ENCODE results near the gene HORMAD2.

HORMAD2 gene

DNA sequence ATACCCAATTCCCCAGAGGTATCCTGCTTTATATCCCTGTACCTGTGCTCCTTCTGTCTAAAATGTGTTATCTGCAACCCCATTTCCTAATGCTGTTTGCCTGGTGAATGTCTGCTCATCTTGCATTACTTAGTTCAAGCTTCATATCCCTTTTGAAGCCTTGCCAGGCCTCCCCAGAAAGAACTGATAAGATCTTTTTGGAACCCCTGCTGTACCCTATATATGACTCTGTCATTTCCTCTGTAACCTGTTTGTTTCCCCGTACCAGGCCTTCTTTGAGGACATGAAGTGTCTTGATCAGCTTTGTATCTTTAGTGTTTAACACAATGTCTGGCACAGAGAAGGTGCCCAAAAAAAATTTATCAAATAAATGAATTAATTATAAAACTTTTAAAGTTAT is 88.7 kb downstream of the HORMAD2 start:
- peak in 1 of 5 experiments; percentile 77 for DNase-seq

DNA sequence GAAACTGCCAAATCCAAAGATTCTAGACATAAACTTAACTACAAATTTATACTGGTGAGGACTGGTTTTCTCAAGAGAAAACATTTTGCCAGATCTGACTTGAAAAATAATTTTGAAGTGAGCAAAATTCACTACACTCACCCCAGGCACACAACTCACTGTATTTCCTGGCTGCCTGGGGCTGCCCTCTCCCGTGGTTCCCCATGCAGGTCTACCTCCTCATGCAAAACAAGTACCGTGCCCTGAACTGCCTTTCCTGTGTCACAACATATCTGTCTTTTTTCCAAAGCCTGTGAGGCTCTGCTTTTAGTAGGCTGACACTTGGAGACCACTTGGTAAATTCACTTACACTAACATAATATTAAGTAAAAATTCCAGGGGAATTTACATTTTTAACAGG is 89.9 kb downstream of the HORMAD2 start:
- no peak for DNase-seq

DNA sequence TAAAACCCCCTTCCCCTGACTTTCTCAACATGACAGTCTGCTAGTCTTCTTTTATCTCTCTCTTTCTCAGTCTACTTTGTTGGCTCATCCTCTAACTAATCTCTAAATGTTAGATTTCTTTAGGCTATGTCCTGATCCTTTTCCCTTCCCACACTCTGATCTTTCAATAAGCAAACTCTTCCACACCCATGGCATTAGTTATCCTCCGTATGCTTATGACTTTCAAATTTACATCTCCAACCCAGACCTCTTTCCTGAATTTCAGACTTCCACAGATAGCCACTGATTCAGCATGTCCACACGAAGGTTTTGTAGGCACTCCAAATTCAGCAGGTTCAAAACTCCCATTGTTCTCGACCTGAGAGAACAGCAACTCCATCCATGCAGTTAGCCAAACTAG is 90.7 kb downstream of the HORMAD2 start:
- no peak for DNase-seq

DNA sequence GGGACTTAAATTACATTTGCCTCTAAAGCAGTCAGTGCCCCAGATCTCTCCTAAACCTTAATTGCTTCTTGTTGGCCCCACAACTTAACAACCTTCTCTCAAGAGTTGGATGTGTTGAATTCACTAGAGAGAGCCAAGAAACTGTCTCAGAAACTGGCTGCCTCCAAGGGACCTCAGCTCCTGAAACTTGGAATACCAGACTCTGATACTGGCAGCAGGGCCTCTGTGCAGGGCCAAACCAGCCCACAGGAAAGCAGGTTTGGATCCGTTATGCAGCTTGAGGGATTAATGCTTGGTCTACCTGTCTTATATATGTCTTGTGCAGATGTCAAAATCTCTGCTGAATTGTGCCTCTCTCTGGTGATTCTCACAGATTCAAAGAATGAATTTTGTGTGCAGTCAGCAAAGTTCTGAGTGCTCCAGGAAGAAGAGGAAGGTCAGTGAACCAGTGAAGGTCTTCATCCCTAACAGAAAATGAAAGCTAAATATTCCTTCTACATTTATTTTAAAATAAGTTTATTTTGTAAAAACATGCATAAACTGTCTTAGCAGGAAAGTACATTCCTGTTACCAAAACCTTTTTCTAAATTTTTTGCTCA is 95.5 kb downstream of the HORMAD2 start:
- DNase-seq, result no peak

DNA sequence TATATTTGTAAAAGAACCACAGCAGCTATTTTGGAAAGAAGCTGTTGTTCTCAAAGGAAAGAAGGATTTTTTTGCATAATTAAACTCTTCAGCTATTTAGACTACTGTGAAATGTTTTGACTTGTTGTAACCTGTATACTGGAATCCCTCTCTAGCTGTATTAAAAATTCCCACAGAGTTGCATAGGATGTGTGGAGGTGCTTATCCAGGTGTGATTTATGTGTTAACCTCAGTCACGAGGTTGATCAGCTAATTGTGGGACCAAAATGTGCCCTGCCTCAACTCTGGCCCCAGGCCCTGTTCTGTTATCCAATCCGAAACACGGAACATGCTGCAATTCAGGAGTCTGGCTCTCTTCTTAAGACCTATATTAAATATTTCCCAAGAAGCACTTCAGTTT is 96.2 kb downstream of the HORMAD2 start:
- no peak for DNase-seq

DNA sequence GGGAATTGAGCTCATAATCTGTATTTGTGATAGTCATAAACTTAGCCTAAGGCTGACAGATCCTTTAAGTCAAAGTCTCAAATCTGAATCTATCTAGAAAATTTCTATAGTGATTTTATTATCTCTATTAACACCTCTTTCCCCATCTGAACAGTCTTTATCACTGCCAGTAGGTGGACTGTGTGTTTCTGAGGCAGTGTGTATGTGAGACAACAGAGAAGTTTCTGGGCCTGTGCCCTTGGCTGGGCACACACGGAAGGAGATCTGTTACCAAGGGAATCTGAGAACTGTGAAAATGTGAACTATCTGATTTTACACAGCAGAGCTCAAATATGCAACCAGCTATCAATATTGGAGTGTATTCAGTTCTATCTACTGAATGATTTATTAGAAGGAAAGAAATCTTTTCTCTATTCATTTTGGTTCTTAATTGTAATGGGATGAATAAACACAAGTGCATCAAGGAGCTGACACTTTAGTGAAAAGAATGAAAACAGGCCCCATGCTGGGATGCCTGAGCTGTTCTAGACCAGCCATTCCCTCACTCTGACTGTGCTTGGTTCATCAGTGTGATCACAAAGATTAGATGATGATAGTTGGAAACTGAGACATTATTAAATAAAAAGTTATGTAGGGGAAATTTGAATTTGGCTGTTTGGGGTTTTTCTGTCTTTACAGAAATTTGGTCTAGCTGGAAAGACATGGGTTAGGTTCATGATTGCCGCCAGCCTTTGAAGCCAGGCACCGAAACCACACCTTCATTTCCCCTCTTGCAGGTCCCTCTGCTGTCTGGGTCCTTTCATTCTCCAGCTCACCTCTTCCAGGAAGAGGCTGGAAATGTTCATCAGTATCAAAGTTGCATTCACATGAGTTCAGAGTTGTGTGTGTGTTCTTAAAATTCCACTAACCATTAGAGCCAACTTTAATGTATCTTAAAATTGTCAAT is 98.2 kb downstream of the HORMAD2 start:
- DNase-seq, result peak in 1 of 5 experiments; percentile 80

- DNase-seq, result no peak
These were observed 100.4 kb downstream of the HORMAD2 start for GRCh38 chr22:30180616-30181015.

GRCh38 chr22:30181459-30182349 is 101.4 kb downstream of the HORMAD2 start:
- DNase-seq, result peak in 1 of 5 experiments; percentile 69

GRCh38 chr22:30182350-30182745 is 102.1 kb downstream of the HORMAD2 start:
- no peak for DNase-seq

- DNase-seq, result no peak
These were observed 102.6 kb downstream of the HORMAD2 start for GRCh38 chr22:30182815-30183214.

GRCh38 chr22:30183271-30183670 is 103.0 kb downstream of the HORMAD2 start:
- DNase-seq, result peak in 1 of 5 experiments; percentile 40

DNA sequence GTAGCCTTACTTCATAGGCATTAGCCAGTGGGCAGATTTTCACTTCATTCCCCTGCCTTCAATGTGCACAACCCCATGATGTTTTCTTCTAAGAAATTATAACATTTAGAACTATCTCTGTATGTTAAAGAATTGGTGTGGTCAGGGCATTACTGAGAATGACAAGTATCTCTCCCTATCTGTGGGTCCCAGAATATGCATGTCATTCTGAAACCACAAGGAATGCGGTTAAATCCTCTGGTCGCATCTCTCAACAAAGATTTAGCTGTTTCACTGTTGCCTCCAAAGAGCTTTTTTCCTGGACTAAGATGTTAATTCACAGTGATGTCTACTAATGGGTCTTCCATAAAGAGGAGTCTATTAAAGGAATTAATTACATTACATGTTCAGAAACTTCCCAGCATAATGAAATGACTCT is 103.6 kb downstream of the HORMAD2 start:
- DNase-seq, result peak in 1 of 5 experiments; percentile 88

DNA sequence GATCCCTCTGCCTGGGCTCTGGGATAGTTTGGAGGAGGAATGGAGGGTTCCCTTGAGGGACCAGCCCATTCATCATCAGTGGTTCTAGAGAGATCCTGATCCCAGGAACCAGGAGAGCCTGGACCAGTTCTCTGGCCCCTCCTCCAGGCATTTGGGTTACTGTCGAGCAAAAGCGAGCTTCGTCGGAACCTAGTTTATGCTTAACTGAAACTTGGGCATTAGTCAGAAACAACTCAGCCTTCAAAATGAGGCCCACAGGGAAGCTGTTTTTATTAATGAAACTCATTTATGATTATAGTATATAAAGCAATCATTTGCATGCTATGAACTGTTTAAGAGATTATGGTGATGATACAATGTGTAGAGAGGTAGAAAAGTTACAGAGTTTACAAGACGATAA is 104.9 kb downstream of the HORMAD2 start:
- DNase-seq, result peak in 1 of 5 experiments; percentile 68

GRCh38 chr22:30185549-30185948 is 105.3 kb downstream of the HORMAD2 start:
- no peak for DNase-seq

GRCh38 chr22:30186041-30186440 is 105.8 kb downstream of the HORMAD2 start:
- no peak for DNase-seq

DNA sequence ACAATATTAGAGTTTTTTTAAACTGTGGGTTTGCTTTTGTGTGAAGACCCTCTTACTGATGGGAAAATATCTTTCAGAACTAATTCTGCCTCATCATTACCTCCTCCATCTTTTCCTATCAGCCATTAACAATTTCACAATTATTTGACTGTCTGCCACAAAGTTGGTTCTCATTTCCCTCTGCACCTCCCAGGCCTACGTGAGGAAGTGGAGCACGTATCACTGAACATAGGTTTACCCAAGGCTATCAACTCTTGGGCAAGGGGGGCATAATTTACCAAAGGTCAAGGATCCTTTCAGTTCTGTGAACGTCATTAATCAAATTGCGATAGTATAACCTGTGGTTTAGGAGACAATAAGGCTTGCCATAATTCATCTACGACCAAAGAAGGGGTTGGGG is 106.2 kb downstream of the HORMAD2 start:
- DNase-seq, result no peak

DNA sequence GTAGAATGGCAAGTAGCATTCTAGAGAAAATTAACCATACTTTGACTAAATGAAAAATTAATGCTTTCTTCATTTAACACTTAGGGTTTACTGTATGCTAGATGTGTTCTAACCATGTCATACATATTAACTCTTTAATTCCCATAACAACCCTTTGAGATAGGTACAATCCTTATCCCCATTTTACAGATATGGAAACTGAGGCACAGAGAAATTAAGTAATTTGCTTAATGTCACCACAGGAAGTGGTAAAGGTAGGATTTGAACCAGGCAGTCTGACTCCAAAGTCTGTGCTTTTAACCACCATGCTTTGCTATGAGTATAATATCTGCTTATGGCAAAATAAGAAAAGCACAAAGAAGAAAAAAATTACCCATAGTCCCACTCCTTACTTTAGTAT is 106.8 kb downstream of the HORMAD2 start:
- peak in 1 of 5 experiments; percentile 70 for DNase-seq

GRCh38 chr22:30187529-30188407 is 107.5 kb downstream of the HORMAD2 start:
- DNase-seq, result peak in 1 of 5 experiments; percentile 51

GRCh38 chr22:30188911-30189310 is 108.6 kb downstream of the HORMAD2 start:
- DNase-seq, result no peak

GRCh38 chr22:30190574-30190973 is 110.3 kb downstream of the HORMAD2 start:
- DNase-seq, result no peak

DNA sequence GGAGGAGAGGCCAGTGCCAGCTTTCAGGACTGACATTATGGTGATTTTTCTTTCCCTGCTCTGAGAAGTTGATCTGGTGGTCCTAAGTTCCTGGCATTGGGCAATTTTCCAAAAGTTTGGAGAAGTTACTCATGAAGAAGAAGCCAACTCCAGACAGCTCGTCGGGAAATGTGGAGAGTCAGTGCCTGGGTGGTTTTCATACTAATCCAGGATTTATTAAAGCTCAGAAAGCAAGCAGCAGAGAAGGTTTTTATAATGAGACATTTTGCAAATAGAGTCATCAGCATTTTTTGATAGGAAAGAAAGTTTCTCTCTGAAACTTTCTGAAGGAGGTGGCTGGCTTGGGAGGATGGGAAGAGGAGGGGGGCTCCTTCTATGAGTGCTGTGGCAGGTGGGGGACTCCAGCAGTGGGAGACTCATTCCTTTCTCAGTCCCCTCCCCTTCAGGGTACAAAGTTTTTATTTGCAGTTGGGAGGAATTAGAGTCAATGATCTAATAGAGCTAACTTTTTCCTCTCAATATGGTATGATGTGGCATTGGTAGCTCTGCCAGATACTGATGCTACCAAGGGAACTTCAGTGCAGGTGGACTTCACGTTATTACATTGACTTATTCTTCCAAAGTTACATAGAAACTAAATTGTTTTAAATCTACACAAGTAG is 110.9 kb downstream of the HORMAD2 start:
- no peak for DNase-seq

All from T-helper 2 cell (primary cell).